Uterus (tissue), 4 donors: ENCODE results near the gene EXOSC1. TPM values are rescaled to one million over a fixed set of nuclear protein-coding genes. Genes with fewer than 3 reads are reported as not detected.

Experiments
- DNase-seq, 2 donors: peaks; one replicate each; pipeline ENCODE4 v3.0.0-alpha.2; 2019 to 2020
- H3K27ac ChIP-seq, 2 donors: fragments of 200-600 bp; sonication (generic); 1 replicate in 1 of 2; 2 replicates in 1 of 2; pipeline ENCODE4 v1.5.1; 2016 to 2018
- H3K27me3 ChIP-seq, 2 donors: fragments of 200-600 bp; sonication (generic); one replicate each; pipeline ENCODE4 v1.5.1; 2018 to 2019; ENCODE audit warnings: control low read depth in 1 of 2
- H3K36me3 ChIP-seq, 2 donors: fragments of 200-600 bp; sonication (generic); one replicate each; pipeline ENCODE4 v1.5.1; 2019; ENCODE audit warnings: control low read depth in 1 of 2
- H3K4me1 ChIP-seq, 2 donors: fragments of 200-600 bp; sonication (generic); one replicate each; pipeline ENCODE4 v1.5.1; 2018 to 2019; ENCODE audit warnings: control low read depth in 1 of 2
- H3K4me3 ChIP-seq, 2 donors: fragments of 200-600 bp; sonication (generic); 1 replicate in 1 of 2; 2 replicates in 1 of 2; pipeline ENCODE4 v1.5.1; 2018 to 2019; ENCODE audit warnings: mild to moderate bottlenecking in 1 of 2
- H3K9me3 ChIP-seq, 2 donors: fragments of 200-600 bp; sonication (generic); one replicate each; pipeline ENCODE4 v1.5.1; 2019; ENCODE audit warnings: control low read depth in 1 of 2
- POLR2A ChIP-seq, 2 donors: fragments of 450-650 bp; IDR thresholded peaks; one replicate each; pipeline ENCODE4 v1.6.1; 2016; ENCODE audit warnings: antibody characterized with exemption in 2 of 2, mild to moderate bottlenecking in 1 of 2, moderate library complexity in 1 of 2
- intact Hi-C: fragments of 100-400 bp; cut with DNase I; formaldehyde crosslinking; loops from one replicate; pipeline ENCODE4 v1.15.1; 2023; ENCODE audit warnings: low total_unique reads
- total RNA-seq, 4 donors: library from RNA; depleted of rRNA in 3 of 4; stranded (reverse); fragments of >200 nt in 3 of 4; gene quantifications; one replicate each; pipeline versions ENCODE4 v1.1.0 to v1.2.4, GENCODE V29; 2014 to 2023
- TF ChIP-seq, protein P1 (sequence below), 4 experiments: fragments of 200-600 bp in 2 of 4; fragments of 450-650 bp in 2 of 4; sonication (generic) in 2 of 4; IDR thresholded peaks; one replicate each; pipeline ENCODE4 v1.5.1; 2016 to 2019; ENCODE audit warnings: antibody characterized with exemption in 4 of 4, mild to moderate bottlenecking in 2 of 4, moderate library complexity in 1 of 4
- donor health status: DM: yes; HTN: yes; CAD: no.

The EXOSC1 gene
- total RNA-seq, 4 donors from 2014 or later: 26.7 to 349 (median 48.3) TPM

- TF ChIP-seq, protein P1, sequence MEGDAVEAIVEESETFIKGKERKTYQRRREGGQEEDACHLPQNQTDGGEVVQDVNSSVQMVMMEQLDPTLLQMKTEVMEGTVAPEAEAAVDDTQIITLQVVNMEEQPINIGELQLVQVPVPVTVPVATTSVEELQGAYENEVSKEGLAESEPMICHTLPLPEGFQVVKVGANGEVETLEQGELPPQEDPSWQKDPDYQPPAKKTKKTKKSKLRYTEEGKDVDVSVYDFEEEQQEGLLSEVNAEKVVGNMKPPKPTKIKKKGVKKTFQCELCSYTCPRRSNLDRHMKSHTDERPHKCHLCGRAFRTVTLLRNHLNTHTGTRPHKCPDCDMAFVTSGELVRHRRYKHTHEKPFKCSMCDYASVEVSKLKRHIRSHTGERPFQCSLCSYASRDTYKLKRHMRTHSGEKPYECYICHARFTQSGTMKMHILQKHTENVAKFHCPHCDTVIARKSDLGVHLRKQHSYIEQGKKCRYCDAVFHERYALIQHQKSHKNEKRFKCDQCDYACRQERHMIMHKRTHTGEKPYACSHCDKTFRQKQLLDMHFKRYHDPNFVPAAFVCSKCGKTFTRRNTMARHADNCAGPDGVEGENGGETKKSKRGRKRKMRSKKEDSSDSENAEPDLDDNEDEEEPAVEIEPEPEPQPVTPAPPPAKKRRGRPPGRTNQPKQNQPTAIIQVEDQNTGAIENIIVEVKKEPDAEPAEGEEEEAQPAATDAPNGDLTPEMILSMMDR (IDR thresholded peaks at IDR 0.05): no peak
- no peak for TF ChIP-seq POLR2A (IDR thresholded peaks at IDR 0.05)
- Histone ChIP-seq H3K4me1 (no peaks in the 10 kb centered on the region), H3K9me3 (no peaks in the 10 kb centered on the region), H3K27me3 (no peaks in the 10 kb centered on the region), H3K36me3 (no peaks in the 10 kb centered on the region), H3K27ac (no peak overlapping the region), H3K4me3 (no peak overlapping the region)
- DNase-seq: no peak
- intact Hi-C loops: no loop called here
Measured at GRCh38 chr10:97466755-97467154, 20.9 kb upstream of the EXOSC1 start.

GRCh38 chr10:97465982-97466381 lies 20.2 kb upstream of the EXOSC1 start:
- DNase-seq: no peak
- H3K4me3 ChIP-seq: no peak overlapping the region
- H3K27me3 ChIP-seq: no peaks in the 10 kb centered on the region
- TF ChIP-seq, protein P1 (IDR thresholded peaks at IDR 0.05): no peak
- TF ChIP-seq POLR2A (IDR thresholded peaks at IDR 0.05): no peak
- no peaks in the 10 kb centered on the region for H3K4me1 ChIP-seq
- intact Hi-C loops: no loop called here
- H3K9me3 ChIP-seq: no peaks in the 10 kb centered on the region
- no peaks in the 10 kb centered on the region for H3K36me3 ChIP-seq
- no peak overlapping the region for H3K27ac ChIP-seq

DNA sequence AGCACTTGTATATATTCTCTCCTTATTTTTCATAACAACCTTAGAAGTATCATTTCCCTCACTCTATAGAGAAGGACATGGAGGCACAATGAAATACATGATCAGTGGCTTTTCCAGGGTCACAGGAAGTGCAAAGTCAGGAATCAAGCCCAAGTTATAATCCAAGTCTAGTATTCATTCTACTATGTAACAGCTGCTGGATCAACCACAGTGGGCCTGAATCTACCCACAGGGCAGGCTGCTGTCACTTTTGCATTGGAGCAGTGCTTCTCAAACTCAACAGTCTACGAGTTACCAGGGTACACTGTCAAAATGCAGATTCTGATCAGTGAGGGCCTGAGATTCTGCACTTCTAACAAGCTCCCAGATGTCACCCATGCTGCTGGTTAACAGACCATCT lies 18.4 kb upstream of the EXOSC1 start:
- Histone ChIP-seq H3K27ac (peak overlapping the region; percentile 4 to 31), H3K4me3 (no peak overlapping the region), H3K9me3 (no peaks in the 10 kb centered on the region), H3K27me3 (no peaks in the 10 kb centered on the region), H3K36me3 (no peaks in the 10 kb centered on the region), H3K4me1 (no peaks in the 10 kb centered on the region)
- no peak for TF ChIP-seq POLR2A (IDR thresholded peaks at IDR 0.05)
- TF ChIP-seq, protein P1 (IDR thresholded peaks at IDR 0.05): no peak
- intact Hi-C loops: no loop called here
- DNase-seq: no peak

- H3K36me3 ChIP-seq: no peaks in the 10 kb centered on the region
- H3K4me3 ChIP-seq: no peak overlapping the region
- peak in 1 of 2 donors; percentile 36 for DNase-seq
Measured at GRCh38 chr10:97463363-97464132, 17.7 kb upstream of the EXOSC1 start.

DNA sequence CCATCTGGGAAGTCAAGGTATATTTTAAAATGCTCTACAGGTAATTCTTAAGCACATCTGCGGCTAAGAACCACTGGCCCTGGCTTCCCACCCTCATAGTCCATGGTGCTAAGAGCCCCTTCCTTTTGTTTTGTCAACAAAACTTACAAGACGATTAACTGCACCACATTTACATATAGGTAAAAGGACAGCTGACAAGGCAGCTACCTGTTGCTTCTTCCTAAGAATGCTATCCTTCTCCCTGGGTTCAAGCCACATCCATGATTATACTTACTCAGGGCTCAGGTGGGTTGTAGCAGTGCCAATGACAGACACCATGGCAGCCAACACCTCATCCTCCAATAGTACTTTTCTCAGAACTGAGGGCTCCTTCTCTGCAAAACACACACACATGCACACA lies 16.5 kb upstream of the EXOSC1 start:
- Histone ChIP-seq H3K27ac (no peak overlapping the region), H3K4me1 (no peaks in the 10 kb centered on the region), H3K36me3 (no peaks in the 10 kb centered on the region), H3K27me3 (no peaks in the 10 kb centered on the region), H3K4me3 (no peak overlapping the region), H3K9me3 (no peaks in the 10 kb centered on the region)
- no peak for DNase-seq
- intact Hi-C loops: no loop called here
- TF ChIP-seq, protein P1 (IDR thresholded peaks at IDR 0.05): no peak
- TF ChIP-seq POLR2A (IDR thresholded peaks at IDR 0.05): no peak

More at GRCh38 chr10:97463363-97464132, 17.7 kb upstream of the EXOSC1 start:
- no peaks in the 10 kb centered on the region for H3K9me3 ChIP-seq
- TF ChIP-seq, protein P1 (IDR thresholded peaks at IDR 0.05): peak; percentile 70 to 84 (median 80)
- TF ChIP-seq POLR2A (IDR thresholded peaks at IDR 0.05): no peak
- intact Hi-C loops: no loop called here
- H3K4me1 ChIP-seq: no peaks in the 10 kb centered on the region
- H3K27ac ChIP-seq: peak overlapping the region; percentile 31 to 32
- no peaks in the 10 kb centered on the region for H3K27me3 ChIP-seq
